Aorta (tissue), 5 donors: ENCODE measurements around the gene LENEP. TPM values are rescaled to one million over a fixed set of nuclear protein-coding genes. Genes with fewer than 3 reads are reported as not detected.

ENCODE experiments used
- ATAC-seq: fragments of 200-7000 bp; cut with Tn5 transposase; one replicate; pipeline ENCODE4 v1.9.1; 2022; ENCODE audit warnings: moderate library complexity; ENCODE audit not compliant: low FRiP score
- DNase-seq, 2 donors: peaks; one replicate each; pipeline ENCODE4 v3.0.0-alpha.2; 2020
- H3K27ac ChIP-seq, 2 donors: one replicate each; pipeline ENCODE4 v1.5.1; 2013; ENCODE audit warnings: low read length in 2 of 2, mild to moderate bottlenecking in 2 of 2, moderate library complexity in 2 of 2, control low read depth in 1 of 2, inconsistent platforms in 1 of 2, low read depth in 1 of 2
- H3K27me3 ChIP-seq, 2 donors: one replicate each; pipeline ENCODE4 v1.6.1; 2013; ENCODE audit warnings: control low read depth in 1 of 2, low read length in 1 of 2, mild to moderate bottlenecking in 1 of 2, moderate library complexity in 1 of 2; ENCODE audit not compliant: insufficient read depth in 2 of 2, control insufficient read depth in 1 of 2
- H3K36me3 ChIP-seq, 2 donors: one replicate each; pipeline ENCODE4 v1.6.1; 2013; ENCODE audit warnings: control low read depth in 1 of 2, low read length in 1 of 2, mild to moderate bottlenecking in 1 of 2; ENCODE audit not compliant: insufficient read depth in 2 of 2, control insufficient read depth in 1 of 2
- H3K4me1 ChIP-seq, 2 donors: one replicate each; pipeline ENCODE4 v1.6.1; 2013; ENCODE audit warnings: low read length in 2 of 2, control low read depth in 1 of 2, mild to moderate bottlenecking in 1 of 2, moderate library complexity in 1 of 2; ENCODE audit not compliant: insufficient read depth in 2 of 2, control insufficient read depth in 1 of 2
- H3K4me3 ChIP-seq, 2 donors: one replicate each; pipeline ENCODE4 v1.5.1; 2013; ENCODE audit warnings: low read length in 2 of 2, control low read depth in 1 of 2, mild to moderate bottlenecking in 1 of 2
- H3K9me3 ChIP-seq: one replicate; pipeline ENCODE4 v1.6.1; 2013; ENCODE audit warnings: mild to moderate bottlenecking, low read length; ENCODE audit not compliant: control insufficient read depth
- WGBS, 2 donors: extraction: QIAGEN DNeasy Blood & Tissue Kit; methylation state at CpG; one replicate each; pipeline ENCODE4 v1.1.7; 2013; 5-methylcytosine and 5-hydroxymethylcytosine counted together
- intact Hi-C, 2 donors: fragments of 100-400 bp; cut with DNase I; formaldehyde crosslinking; loops; one replicate each; pipeline versions ENCODE4 v1.14.2 to v1.15.0; 2022
- polyA plus RNA-seq, 2 donors: library from polyadenylated mRNA; stranded (reverse); fragments of 200-250 nt; gene quantifications; one replicate each; pipeline ENCODE4 v1.2.3, GENCODE V29; 2013
- total RNA-seq, 2 donors: library from RNA; stranded (reverse); fragmentation: NEBNext Ultra II Directional; extraction: Animal tissue kit (Norgen Biotek cat#: 25700); gene quantifications; one replicate each; pipeline ENCODE4 v1.2.1, GENCODE V29; 2021
- donor health status: healthy with polysubstance abuse.
- donor health status: Bipolar disorder and iron deficiency.
- donor health status: DM: no; HTN: no; CAD: no.
- donor health status: DM: no; HTN: no; CAD: no.
- donor health status: DM: yes; HTN: yes; CAD: no.

LENEP gene
- total and polyA plus RNA-seq, 4 donors, result not detected

- ATAC-seq, result no peak
- Histone ChIP-seq H3K36me3 (no peaks in the 10 kb centered on the region), H3K4me3 (no peak within 1 kb of the TSS), H3K4me1 (no peaks in the 10 kb centered on the region), H3K27ac (no peak within 1 kb of the TSS), H3K9me3 (no peaks in the 10 kb centered on the region), H3K27me3 (no peaks in the 10 kb centered on the region)
- no peak for DNase-seq
- intact Hi-C loops, result no loop called here
- WGBS, 2 donors, result 97% methylated on average over 9 of the region's 9 CpGs
Observed at GRCh38 chr1:155033524-155033923, 40.1 kb downstream of the LENEP start, which contains the start of the genes DCST1 and DCST2. TSS of gene DCST1 (plus strand) at chr1:155033824. CDS start at chr1:155034037, 213 bp downstream. TSS of gene DCST2 (minus strand) at chr1:155033781. CDS start at chr1:155033701, 80 bp downstream.

GRCh38 chr1:155034318-155035208 is 41.2 kb downstream of the LENEP start:
- Histone ChIP-seq H3K36me3 (no peaks in the 10 kb centered on the region), H3K4me1 (no peaks in the 10 kb centered on the region), H3K27ac (no peak overlapping the region), H3K9me3 (no peaks in the 10 kb centered on the region), H3K4me3 (no peak overlapping the region), H3K27me3 (no peaks in the 10 kb centered on the region)
- ATAC-seq, result no peak
- intact Hi-C loops, result no loop called here
- WGBS, 2 donors, result 84 to 87% methylated on average over 20 of the region's 20 CpGs
- DNase-seq, result no peak

- no peak overlapping the region for H3K4me3 ChIP-seq
- no peaks in the 10 kb centered on the region for H3K4me1 ChIP-seq
- intact Hi-C loops, result no loop called here
- no peaks in the 10 kb centered on the region for H3K27me3 ChIP-seq
- no peak overlapping the region for H3K27ac ChIP-seq
- WGBS, 2 donors, result 93 to 98% methylated on average over 2 of the region's 2 CpGs
- ATAC-seq, result no peak
- DNase-seq, result no peak
- H3K9me3 ChIP-seq, result no peaks in the 10 kb centered on the region
- no peaks in the 10 kb centered on the region for H3K36me3 ChIP-seq
Observed at GRCh38 chr1:155035936-155036335, 42.5 kb downstream of the LENEP start.

- H3K27ac ChIP-seq, result no peak overlapping the region
- no peaks in the 10 kb centered on the region for H3K4me1 ChIP-seq
- no peaks in the 10 kb centered on the region for H3K27me3 ChIP-seq
- no peak for ATAC-seq
- intact Hi-C loops, result no loop called here
- no peaks in the 10 kb centered on the region for H3K36me3 ChIP-seq
- no peak for DNase-seq
- H3K9me3 ChIP-seq, result no peaks in the 10 kb centered on the region
- no peak overlapping the region for H3K4me3 ChIP-seq
- 87 to 90% methylated on average over 3 of the region's 3 CpGs for WGBS, 2 donors
Observed at GRCh38 chr1:155037043-155037442, 43.7 kb downstream of the LENEP start.

- no peak for DNase-seq
- no peak overlapping the region for H3K27ac ChIP-seq
- H3K4me3 ChIP-seq, result no peak overlapping the region
- no peaks in the 10 kb centered on the region for H3K36me3 ChIP-seq
- H3K4me1 ChIP-seq, result no peaks in the 10 kb centered on the region
- WGBS, 2 donors, result 82 to 86% methylated on average over 6 of the region's 6 CpGs
- no peaks in the 10 kb centered on the region for H3K27me3 ChIP-seq
- no peak for ATAC-seq
- H3K9me3 ChIP-seq, result no peaks in the 10 kb centered on the region
- intact Hi-C loops, result no loop called here
Observed at GRCh38 chr1:155037851-155038441, 44.6 kb downstream of the LENEP start.

- H3K36me3 ChIP-seq, result no peaks in the 10 kb centered on the region
- H3K27ac ChIP-seq, result no peak overlapping the region
- H3K4me1 ChIP-seq, result no peaks in the 10 kb centered on the region
- intact Hi-C loops, result no loop called here
- 42 to 48% methylated on average over 8 of the region's 8 CpGs for WGBS, 2 donors
- H3K9me3 ChIP-seq, result no peaks in the 10 kb centered on the region
- ATAC-seq (no peak), DNase-seq (no peak)
- no peaks in the 10 kb centered on the region for H3K27me3 ChIP-seq
- no peak overlapping the region for H3K4me3 ChIP-seq
Observed at GRCh38 chr1:155038602-155039307, 45.4 kb downstream of the LENEP start.

GRCh38 chr1:155039308-155039669 is 45.9 kb downstream of the LENEP start:
- DNase-seq (no peak), ATAC-seq (no peak)
- Histone ChIP-seq H3K27me3 (no peaks in the 10 kb centered on the region), H3K36me3 (no peaks in the 10 kb centered on the region), H3K9me3 (no peaks in the 10 kb centered on the region), H3K4me1 (no peaks in the 10 kb centered on the region), H3K27ac (no peak overlapping the region), H3K4me3 (no peak overlapping the region)
- intact Hi-C loops, result no loop called here
- 84% methylated on average over 4 of the region's 4 CpGs for WGBS, 2 donors

- H3K9me3 ChIP-seq, result no peaks in the 10 kb centered on the region
- no peaks in the 10 kb centered on the region for H3K27me3 ChIP-seq
- intact Hi-C loops, result no loop called here
- H3K4me1 ChIP-seq, result no peaks in the 10 kb centered on the region
- no peaks in the 10 kb centered on the region for H3K36me3 ChIP-seq
- WGBS, 2 donors, result 88 to 90% methylated on average over 14 of the region's 14 CpGs
- ATAC-seq (no peak), DNase-seq (no peak)
- no peak overlapping the region for H3K27ac ChIP-seq
- no peak overlapping the region for H3K4me3 ChIP-seq
Observed at GRCh38 chr1:155040358-155041093, 47.1 kb downstream of the LENEP start.
